ENCODE data around the gene IL25. TPM values are rescaled to one million over a fixed set of nuclear protein-coding genes. Genes with fewer than 3 reads are reported as not detected.

IL25 gene
- total and polyA plus RNA-seq, 2 of the 13 experiments (the other 11 are each of a cell fraction or from before 2014, with no cell fraction given), result not detected

GRCh38 chr14:23351681-23352505 lies 20.7 kb upstream of the IL25 start (continued):
- TF ChIP-seq PRDM15 (CRISPR knock-in tag; IDR thresholded peaks at IDR 0.05) (no peak), FOXO1 (CRISPR knock-in tag; IDR thresholded peaks at IDR 0.05) (peak; percentile 5; the same call in 1 of the 2 replicates), RXRA (CRISPR knock-in tag; IDR thresholded peaks at IDR 0.05) (peak; percentile 11; the same call in 1 of the 2 replicates), ZNF343 (CRISPR knock-in tag; IDR thresholded peaks at IDR 0.05) (peak; percentile 62; the same call in 1 of the 2 replicates), PTBP1 (IDR thresholded peaks at IDR 0.05; ENCODE audit: low read depth, low read length, poor library complexity, severe bottlenecking) (no peak), MNT (IDR thresholded peaks at IDR 0.05) (no peak), ZNF703 (CRISPR knock-in tag; IDR thresholded peaks at IDR 0.05; ENCODE audit: borderline replicate concordance) (no peak), CTCF (CRISPR knock-in tag; IDR thresholded peaks at IDR 0.05) (peak; percentile 28), HMG20A (CRISPR knock-in tag; IDR thresholded peaks at IDR 0.05; ENCODE audit: borderline replicate concordance) (no peak), ZBTB43 (CRISPR knock-in tag; conservative IDR thresholded peaks at IDR 0.05) (no peak)

Data from HepG2 (cell line).